Endometrial microvascular endothelial cells (primary cell): Measurements from ENCODE around the gene SEMA6A. TPM values are rescaled to one million over a fixed set of nuclear protein-coding genes. Genes with fewer than 3 reads are reported as not detected.

Experiments
- in situ Hi-C: cut with HindIII; loops from 2 replicates; pipeline ENCODE4 v1.10.0; 2017; ENCODE audit warnings: low sequenced_read_pairs, low pct_unique_long_range_greater_than_20kb; ENCODE audit errors: inconsistent ontology term
- total RNA-seq: library from RNA; depleted of rRNA; stranded (reverse); fragments of >200 nt; gene quantifications from one replicate; pipeline ENCODE4 v1.2.3, GENCODE V29; 2015; ENCODE audit errors: inconsistent ontology term

SEMA6A gene
- total RNA-seq, 1 donor from 2014 or later: 0.37 TPM

DNA sequence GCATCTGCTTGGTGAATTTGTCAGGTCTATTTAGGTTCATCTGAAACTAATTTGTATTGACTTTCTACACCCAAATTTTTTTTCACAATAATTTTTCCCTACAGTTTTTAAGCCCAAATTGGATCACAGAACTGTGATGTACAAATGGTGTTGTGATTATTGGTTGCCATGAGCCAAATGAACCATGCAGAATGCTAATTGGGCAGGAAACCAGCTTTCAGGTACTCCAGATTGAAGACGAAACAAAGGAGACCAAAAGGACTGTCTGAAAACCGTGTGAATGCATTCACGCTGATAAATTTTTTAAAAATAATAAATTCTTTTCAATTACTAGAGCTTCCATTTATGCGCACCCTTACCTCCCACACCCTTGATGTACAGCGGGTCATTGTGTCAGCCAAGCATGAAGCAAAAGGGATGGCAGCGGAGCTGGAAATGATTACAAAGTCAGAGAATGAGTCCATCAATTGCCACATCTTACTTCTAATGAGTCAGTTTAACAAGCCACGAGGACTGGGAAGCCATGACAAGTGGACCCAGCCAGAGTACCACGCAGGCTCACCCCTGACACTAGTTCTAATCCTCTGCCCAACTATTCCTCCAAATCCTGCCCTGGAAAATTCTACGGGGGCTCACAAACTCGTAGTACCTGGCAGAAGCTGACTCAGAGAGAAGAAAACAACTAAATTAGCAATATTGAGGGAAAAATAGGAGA lies 66.5 kb downstream of the SEMA6A start:
- in situ Hi-C loops: no loop called here

GRCh38 chr5:116507051-116507537 lies 67.5 kb downstream of the SEMA6A start:
- in situ Hi-C loops: no loop called here

GRCh38 chr5:116506488-116506887 lies 68.1 kb downstream of the SEMA6A start:
- in situ Hi-C loops: no loop called here

DNA sequence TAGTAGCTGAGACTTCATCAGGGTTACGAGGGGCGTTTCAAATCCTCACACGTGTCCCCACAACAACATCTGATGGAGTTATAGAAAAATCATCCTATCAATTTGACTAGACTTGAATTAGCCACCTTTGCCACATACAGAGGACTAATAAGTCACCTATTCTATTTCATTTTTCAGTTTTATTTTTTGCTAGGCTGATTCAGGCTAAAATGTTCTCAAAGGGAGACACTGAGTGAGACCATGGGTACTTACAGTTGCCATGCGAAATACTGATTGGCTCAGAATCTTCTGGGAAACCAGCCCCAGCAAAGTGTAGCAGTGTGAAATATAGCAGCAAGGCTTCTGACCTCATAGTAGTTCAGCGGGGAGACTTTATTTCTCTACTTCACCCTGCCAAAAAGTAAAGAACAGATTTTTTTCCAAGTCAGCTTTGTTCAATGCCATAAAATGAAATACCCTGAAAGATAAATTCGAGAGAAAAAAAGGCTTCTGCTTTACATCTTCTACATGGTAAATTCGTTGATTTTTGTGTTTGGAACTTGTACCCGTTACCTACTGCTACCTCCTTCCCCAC lies 69.9 kb downstream of the SEMA6A start:
- in situ Hi-C loops: no loop called here

DNA sequence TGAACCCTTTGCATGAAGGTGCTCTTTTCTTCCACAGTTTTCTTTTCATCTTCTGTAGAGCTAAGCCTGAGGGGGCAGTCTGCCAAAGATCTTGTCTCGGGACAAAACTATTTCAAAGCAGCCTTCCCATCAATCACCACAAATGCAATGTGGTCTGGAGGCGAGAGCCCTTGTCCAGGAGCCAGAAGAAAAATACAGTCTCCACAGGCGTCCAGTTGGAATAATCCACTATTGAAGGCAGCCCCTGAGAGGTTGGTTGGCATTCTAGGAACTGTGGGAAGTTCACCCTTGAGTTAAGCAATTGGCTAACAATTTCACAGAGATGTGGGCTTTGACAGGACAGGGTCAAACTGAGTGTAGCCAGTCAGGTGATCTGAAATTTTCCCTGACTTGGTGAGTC lies 72.0 kb downstream of the SEMA6A start:
- in situ Hi-C loops: no loop called here

DNA sequence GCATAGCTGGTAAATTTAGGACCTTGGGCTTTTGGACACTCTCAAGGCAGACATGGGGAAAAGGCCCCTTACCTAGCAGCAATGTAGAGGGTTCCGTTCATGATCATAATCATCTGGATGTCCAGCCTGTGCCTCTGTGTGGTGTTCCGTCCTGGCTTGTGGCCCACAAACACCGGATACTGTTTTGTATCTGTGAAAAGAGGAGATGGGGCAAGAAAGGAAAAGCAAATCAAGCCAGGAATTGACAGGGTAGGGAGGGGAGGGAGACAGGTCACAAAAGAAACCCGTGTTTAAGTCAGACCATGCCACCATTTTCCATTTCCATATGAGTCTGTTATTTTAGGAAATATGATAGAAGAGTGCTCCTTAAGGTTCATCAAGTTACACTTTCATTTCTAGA lies 72.5 kb downstream of the SEMA6A start:
- in situ Hi-C loops: no loop called here

- in situ Hi-C loops: no loop called here
Observed at GRCh38 chr5:116498503-116499048, 76.0 kb downstream of the SEMA6A start.

- in situ Hi-C loops: no loop called here
Observed at GRCh38 chr5:116497631-116498030, 77.0 kb downstream of the SEMA6A start.

DNA sequence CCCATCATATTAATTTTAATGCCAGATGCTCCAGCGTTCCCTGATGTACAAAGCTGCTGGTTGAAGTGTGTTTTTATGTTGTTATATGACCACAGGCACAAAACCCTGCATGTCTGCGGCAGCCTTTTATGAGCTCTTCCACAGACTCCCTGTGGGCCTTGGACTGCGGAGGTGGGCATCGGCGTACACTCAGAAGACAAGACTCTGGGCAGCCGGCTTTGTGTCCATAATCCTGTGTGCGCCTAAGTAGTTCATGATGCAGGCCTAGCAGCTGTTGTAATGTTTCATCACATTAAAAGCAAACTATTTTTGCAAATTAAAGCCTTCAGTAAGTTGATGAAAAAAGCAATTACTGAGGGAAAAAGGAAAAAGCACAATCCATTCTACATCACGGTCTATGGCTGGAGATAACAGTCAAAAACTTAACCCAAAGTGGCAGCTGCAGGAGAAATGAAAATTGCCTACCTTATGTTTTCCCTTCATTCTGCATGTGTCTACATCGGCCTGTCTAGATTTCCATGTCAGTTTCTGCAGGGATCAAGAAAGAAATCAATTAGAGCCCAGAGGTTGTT lies 78.8 kb downstream of the SEMA6A start:
- in situ Hi-C loops: no loop called here

DNA sequence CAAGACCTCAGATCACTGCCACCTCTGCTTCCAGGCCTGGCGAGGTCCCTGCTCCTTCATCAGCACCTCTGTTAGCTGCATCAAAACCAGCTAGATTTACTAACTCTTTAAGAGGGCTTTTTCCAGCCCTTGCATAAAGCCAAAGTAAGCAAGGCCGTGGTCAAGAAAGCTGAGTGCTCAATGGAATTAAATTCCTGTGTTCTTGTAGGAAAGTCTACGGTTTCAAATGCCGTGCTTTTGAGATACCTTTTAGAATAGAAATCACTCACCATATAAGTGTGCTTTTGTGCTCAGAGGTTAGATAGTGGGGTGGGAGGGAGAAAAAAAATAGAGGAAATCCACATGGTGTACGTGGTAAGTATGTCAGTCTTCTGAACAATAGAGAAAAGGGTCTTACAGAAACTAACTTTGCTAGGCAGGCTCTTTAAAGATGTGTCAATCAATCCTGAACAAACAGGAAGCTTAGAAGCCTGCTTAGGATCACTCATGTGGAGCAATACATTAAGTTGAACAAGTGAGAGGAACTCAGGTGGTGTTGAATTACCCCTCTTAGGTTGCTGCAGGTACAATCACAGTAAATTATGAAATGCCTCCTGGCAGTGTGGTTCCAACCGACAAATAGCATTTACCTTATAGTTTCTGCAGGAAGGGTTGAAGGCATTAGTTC lies 79.7 kb downstream of the SEMA6A start:
- in situ Hi-C loops: no loop called here

DNA sequence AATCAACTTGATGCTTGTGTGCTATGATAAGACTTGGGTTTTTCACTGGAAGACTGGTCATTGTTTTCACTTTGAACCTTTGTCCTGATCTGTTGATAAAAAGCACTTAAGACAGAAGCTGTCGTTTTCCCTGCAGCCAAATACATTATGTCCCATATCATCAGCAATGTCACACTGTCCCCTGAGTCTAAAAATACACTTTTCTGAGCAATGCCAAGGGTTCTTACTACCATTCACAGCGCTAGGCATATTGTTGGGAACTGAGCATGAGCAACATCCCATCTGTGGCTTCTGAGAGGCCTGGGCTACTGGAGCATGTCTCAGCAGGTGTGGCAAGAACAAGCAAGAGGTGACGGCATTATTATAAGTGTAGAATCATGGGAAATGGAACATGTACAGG lies 81.8 kb downstream of the SEMA6A start:
- in situ Hi-C loops: no loop called here

DNA sequence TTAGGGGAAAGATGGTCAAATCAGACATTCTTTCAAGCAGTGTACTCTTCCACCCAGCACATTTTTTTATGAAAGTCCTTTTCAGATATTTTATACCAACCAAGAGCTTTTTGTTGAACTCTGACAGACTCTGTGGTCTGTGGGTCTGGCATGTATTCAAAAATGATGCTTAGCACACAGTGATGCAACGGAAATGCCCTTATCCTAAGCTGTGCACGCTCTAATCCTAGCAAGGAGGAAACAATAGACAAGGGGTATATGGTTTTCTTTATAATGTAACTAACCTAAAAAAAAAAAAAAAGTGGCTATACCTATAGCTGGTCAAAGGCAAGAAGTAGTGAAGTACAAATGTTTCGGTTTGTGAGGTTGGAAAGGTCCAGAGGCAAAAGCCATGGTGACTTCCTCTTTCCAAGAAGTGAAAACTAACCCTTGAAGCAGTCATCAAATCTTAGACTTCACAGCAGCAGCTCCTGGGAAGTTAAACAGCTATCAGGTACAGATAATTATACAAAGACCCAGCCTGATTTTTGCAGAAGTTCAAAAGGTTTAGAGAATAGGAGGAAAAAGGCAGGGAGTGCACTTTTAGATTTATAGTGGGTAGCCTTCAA lies 82.5 kb downstream of the SEMA6A start:
- in situ Hi-C loops: no loop called here

DNA sequence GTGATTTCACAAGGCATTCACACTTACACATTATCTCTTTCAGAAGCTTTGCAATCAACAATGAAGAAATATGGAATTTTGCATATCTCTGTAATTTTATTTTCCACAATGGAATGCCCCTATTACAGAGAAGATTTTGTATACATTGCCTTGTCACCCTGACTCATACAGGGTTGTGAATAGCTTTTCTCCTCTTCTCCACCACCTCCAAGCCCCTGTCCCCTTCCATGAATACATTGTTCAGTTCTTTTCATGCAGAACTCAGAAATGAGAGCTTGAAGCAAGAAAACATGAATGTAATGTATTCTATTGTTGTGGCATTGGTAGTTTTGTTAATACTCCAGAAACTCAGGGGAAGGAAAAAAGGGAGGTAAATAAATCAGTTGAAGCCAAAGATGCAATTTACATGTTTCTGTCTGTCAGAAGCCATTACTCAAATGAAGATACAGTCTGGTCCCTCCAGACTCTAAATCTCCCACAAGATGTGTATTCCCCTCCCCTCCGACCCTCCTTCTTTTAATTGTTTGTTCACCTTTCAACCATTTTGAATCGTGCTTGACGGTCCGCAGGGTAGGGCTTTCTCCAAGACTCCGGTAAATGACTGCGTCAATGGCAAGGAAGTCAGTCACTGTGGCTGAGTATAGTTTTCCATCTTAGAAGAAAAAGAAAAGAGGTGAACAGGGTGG lies 86.1 kb downstream of the SEMA6A start:
- in situ Hi-C loops: no loop called here

GRCh38 chr5:116487045-116487444 lies 87.6 kb downstream of the SEMA6A start:
- in situ Hi-C loops: no loop called here

GRCh38 chr5:116486588-116486987 lies 88.0 kb downstream of the SEMA6A start:
- in situ Hi-C loops: no loop called here

DNA sequence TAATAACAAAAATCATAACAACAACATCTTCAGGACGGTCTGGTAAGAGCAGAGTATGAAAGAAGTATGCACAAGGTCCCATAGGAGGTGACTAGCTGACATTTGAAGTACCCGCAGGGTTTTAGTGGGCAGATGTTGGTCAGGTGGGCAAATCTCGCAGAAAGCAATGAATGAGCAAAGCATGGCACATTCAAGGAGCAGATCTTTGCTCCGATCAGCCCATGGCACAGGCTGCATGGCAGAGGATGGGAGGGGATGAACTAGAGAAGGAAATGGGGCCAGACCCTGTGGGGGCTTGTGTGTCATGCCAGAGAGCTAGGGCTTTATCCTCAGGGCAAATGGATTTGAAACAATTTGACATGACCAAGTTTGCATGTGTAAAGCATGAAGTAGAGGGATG lies 90.0 kb downstream of the SEMA6A start:
- in situ Hi-C loops: no loop called here

DNA sequence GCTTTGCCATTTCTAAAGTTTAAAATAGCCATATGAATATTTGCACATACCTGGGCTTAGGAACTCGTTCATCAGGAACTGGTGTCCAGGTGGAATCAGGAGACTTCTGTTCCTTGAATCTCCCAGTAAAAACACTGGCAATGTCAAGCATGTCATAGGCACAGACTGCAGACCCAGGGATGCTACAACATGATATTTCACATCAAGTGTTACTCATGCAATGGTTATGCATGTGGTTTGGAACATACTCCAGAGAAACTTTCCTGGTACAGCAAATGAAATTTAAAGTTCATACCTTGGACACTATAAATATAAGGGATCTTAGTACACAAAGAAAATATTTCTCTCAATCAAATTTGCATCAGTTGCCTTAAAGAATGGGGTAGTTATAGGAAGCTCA lies 92.2 kb downstream of the SEMA6A start:
- in situ Hi-C loops: no loop called here

GRCh38 chr5:116480894-116481510 lies 93.6 kb downstream of the SEMA6A start:
- in situ Hi-C loops: no loop called here
